GM12891 (cell line): ENCODE results near the gene AGMO.

Source experiments
- DNase-seq: peaks from one replicate; pipeline ENCODE4 v3.0.0; 2011; ENCODE audit warnings: low spot score; ENCODE audit not compliant: insufficient read length
- FAIRE-seq: peaks from 2 replicates; lab custom pipeline; 2011; peaks lifted over from hg19 to GRCh38; lab: Jason Lieb, UNC
- PAX5 ChIP-seq: IDR thresholded peaks from 2 replicates; pipeline ENCODE4 v1.6.1; 2011; ENCODE audit warnings: low read length, moderate library complexity, mild to moderate bottlenecking; ENCODE audit not compliant: insufficient read depth, severe bottlenecking
- POLR2A ChIP-seq: IDR thresholded peaks from 2 replicates; pipeline ENCODE4 v1.6.1; 2011; ENCODE audit warnings: low read depth, low read length, control low read depth
- POLR2AphosphoS5 ChIP-seq: IDR thresholded peaks from 2 replicates; pipeline ENCODE4 v1.6.1; 2011; ENCODE audit warnings: low read depth, low read length, control low read depth
- POU2F2 ChIP-seq: IDR thresholded peaks from 2 replicates; pipeline ENCODE4 v1.6.1; 2011; ENCODE audit warnings: low read depth, mild to moderate bottlenecking, control low read depth, low read length, moderate library complexity
- SPI1 ChIP-seq: IDR thresholded peaks from 2 replicates; pipeline ENCODE4 v1.6.1; 2011; ENCODE audit warnings: low read depth, low read length, control low read depth
- TAF1 ChIP-seq: IDR thresholded peaks from 2 replicates; pipeline ENCODE4 v1.6.1; 2011; ENCODE audit warnings: low read depth, low read length, control low read depth

Gene AGMO

GRCh38 chr7:15417341-15417988, 144.3 kb downstream of the AGMO start:
- FAIRE-seq: no peak
- DNase-seq: no peak
- TF ChIP-seq POLR2AphosphoS5 (no peak), TAF1 (no peak), POLR2A (no peak), PAX5 (no peak), SPI1 (no peak), POU2F2 (no peak)

- FAIRE-seq (no peak), DNase-seq (no peak)
- TF ChIP-seq POLR2A (no peak), SPI1 (no peak), POU2F2 (no peak), POLR2AphosphoS5 (no peak)
These were observed 150.8 kb downstream of the AGMO start for GRCh38 chr7:15411019-15411418.

DNA sequence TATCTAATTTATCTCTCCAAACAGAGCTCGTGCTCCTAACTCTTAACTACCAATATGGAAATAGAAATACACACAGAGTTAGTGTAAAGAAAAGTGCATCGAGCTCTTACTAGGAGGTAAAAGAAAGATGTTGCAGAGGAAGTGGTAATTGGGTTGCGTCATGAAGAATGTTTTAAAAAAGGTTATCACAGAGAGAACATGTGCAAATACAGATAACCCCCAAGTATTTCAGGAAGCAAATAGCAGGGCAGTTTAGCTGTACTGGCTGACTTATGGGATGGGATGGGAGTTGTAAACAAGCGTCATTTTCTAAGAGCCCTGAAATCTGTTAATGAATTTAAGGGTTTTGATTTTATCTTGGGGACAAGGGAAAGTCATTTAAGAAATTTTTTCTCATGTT, 153.9 kb downstream of the AGMO start:
- FAIRE-seq (no peak), DNase-seq (no peak)
- no peak for TF ChIP-seq TAF1
- no peak for TF ChIP-seq PAX5
- no peak for TF ChIP-seq POLR2A
- TF ChIP-seq POLR2AphosphoS5: no peak
- TF ChIP-seq SPI1: no peak
- no peak for TF ChIP-seq POU2F2

GRCh38 chr7:15403751-15404150, 158.1 kb downstream of the AGMO start:
- no peak for DNase-seq
- no peak for TF ChIP-seq POU2F2
- TF ChIP-seq SPI1: no peak
- TF ChIP-seq PAX5: no peak
- no peak for TF ChIP-seq TAF1
- no peak for TF ChIP-seq POLR2A
- no peak for TF ChIP-seq POLR2AphosphoS5
- no peak for FAIRE-seq

DNA sequence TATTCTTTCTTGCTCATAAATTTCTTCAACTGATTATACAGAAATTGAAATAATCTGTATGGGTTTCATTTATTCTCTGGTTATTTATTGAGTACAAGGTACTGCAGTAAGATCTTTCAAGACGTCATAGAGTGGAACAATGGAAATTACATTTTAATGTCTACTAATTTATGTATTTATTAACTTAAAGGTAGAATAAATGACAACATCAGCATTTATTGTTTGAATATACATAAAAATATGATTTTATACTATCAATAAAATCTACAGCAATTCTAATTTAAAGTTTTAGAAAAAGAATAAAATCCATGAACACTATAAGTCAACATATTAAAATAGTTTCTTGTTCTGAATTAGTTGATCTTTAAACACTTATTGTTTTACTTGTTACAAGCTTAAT, 158.5 kb downstream of the AGMO start:
- TF ChIP-seq POLR2A: no peak
- no peak for TF ChIP-seq TAF1
- no peak for TF ChIP-seq POU2F2
- TF ChIP-seq SPI1: no peak
- TF ChIP-seq POLR2AphosphoS5: no peak
- no peak for TF ChIP-seq PAX5
- DNase-seq: no peak
- no peak for FAIRE-seq

- DNase-seq (no peak), FAIRE-seq (no peak)
- TF ChIP-seq POLR2A (no peak), TAF1 (no peak), SPI1 (no peak), POU2F2 (no peak), POLR2AphosphoS5 (no peak), PAX5 (no peak)
These were observed 159.2 kb downstream of the AGMO start for GRCh38 chr7:15402436-15403136.

DNA sequence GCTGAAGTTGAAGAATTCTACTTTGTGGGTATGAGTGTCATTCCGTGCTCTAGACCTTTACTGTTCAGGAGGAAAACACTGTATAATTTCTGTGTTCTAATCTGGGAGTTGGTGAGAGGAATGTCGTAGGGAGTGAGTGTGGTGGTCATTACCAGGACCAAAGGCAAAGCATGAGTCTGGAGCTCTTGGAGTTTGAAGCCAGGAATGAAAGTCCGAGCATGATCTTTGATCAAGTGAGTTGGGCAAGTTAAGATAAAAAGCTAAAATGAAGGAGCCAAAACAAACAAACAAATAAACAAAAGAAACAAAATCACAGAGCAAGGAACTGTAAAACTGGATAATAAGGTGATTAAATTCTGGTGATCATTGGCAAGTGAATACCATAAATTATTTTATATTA, 161.4 kb downstream of the AGMO start:
- FAIRE-seq: no peak
- DNase-seq: no peak
- TF ChIP-seq SPI1: no peak
- TF ChIP-seq POLR2A: no peak

- DNase-seq (no peak), FAIRE-seq (no peak)
- TF ChIP-seq POLR2AphosphoS5: no peak
- TF ChIP-seq SPI1: no peak
- no peak for TF ChIP-seq PAX5
- no peak for TF ChIP-seq TAF1
- no peak for TF ChIP-seq POU2F2
- TF ChIP-seq POLR2A: no peak
These were observed 162.4 kb downstream of the AGMO start for GRCh38 chr7:15399441-15399840.

DNA sequence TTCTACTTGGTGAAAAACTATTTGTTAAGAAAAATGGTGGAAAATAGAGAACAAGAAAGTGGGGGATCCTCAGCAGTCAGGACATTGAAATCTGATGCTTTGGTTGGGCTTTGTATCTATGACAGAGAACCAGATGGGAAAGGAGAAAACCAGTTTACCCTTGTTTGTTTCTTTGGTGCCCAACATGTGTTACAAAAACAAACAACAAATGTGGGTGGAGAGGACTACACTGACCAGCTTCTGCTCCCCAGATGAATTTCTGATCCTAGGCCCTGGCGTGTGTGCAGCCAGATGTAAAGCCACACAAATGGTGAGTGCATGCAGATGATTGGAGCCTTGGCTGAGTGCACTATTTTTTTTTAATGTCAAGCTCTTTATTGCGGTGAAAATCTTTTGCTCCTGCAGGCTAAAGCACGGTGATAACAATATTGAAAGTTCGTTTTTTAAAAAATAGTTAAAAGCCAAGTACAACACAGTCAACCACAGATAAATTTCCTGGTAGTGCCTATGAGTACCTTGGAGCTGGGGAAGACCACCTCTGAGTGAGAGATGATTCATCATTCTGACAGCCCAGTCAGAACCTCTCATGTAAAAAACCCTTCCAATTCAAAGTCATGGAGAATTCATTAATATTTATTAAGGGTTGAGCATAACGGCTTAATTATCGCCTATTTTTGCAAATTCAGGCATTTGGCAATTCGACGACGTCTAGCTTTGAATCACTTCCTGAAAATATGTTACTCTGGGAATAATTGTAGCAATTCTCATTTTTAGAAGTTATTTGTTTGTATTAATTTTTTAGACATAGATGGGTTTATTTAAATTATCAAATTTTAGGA, 163.7 kb downstream of the AGMO start:
- TF ChIP-seq SPI1: no peak
- no peak for TF ChIP-seq TAF1
- no peak for TF ChIP-seq POLR2A
- no peak for TF ChIP-seq POLR2AphosphoS5
- TF ChIP-seq POU2F2: no peak
- no peak for TF ChIP-seq PAX5
- DNase-seq (no peak), FAIRE-seq (no peak)

GRCh38 chr7:15397159-15397550, 164.7 kb downstream of the AGMO start:
- TF ChIP-seq TAF1: no peak
- no peak for TF ChIP-seq POU2F2
- no peak for TF ChIP-seq POLR2A
- TF ChIP-seq PAX5: no peak
- TF ChIP-seq SPI1: no peak
- no peak for TF ChIP-seq POLR2AphosphoS5
- FAIRE-seq: no peak
- no peak for DNase-seq
